OCI-LY1 (cell line): Measurements from ENCODE around the gene OR13C8.

Experiments
- EZH2 ChIP-seq: fragments of 200-600 bp; sonication (generic), shearing (Covaris generic); IDR thresholded peaks from 2 replicates; pipeline ENCODE4 v1.8.0; 2017; ENCODE audit warnings: borderline replicate concordance, mixed run types, mild to moderate bottlenecking, antibody characterized with exemption, low read length, moderate library complexity, mixed read lengths
- TF ChIP-seq, protein P1 (sequence below): fragments of 200-600 bp; sonication (generic), shearing (Covaris generic); IDR thresholded peaks from 2 replicates; pipeline ENCODE4 v1.5.1; 2017; ENCODE audit warnings: mild to moderate bottlenecking, antibody characterized with exemption, low read length, moderate library complexity, mixed read lengths

DNA sequence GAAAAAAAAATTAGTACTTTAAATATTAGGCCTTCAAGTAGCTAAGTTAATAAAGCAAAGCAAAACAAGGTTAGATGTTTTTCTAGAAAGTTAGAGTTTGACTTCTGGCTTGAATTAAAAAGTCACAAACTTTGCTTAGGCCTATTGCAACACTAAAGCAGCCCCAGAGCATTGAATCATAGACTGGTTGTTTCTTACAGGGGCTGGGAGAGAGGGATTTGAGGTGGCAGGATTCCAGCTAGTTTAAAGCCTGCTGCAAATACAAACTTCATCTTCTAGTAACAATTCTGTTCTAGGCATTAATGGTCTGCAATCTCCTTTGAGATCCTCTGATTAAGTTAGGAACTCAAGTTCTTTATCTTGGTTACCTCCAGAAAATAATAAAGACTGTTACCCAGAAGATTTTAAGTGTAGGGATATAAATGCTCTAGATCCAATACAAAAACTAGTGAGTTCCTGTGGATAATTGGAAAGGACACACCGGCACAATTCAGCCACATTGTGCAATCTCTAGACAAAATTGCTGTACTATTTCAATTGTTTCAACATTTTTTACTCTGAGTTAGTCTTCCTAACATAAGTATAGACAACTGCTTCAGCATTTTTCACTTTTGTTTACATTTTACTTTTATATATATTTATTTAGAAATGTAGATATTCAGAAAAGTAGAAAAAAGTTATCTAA is 17.7 kb downstream of the OR13C8 start:
- TF ChIP-seq, protein P1, sequence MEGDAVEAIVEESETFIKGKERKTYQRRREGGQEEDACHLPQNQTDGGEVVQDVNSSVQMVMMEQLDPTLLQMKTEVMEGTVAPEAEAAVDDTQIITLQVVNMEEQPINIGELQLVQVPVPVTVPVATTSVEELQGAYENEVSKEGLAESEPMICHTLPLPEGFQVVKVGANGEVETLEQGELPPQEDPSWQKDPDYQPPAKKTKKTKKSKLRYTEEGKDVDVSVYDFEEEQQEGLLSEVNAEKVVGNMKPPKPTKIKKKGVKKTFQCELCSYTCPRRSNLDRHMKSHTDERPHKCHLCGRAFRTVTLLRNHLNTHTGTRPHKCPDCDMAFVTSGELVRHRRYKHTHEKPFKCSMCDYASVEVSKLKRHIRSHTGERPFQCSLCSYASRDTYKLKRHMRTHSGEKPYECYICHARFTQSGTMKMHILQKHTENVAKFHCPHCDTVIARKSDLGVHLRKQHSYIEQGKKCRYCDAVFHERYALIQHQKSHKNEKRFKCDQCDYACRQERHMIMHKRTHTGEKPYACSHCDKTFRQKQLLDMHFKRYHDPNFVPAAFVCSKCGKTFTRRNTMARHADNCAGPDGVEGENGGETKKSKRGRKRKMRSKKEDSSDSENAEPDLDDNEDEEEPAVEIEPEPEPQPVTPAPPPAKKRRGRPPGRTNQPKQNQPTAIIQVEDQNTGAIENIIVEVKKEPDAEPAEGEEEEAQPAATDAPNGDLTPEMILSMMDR, result no peak
- TF ChIP-seq EZH2, result no peak
